HL-60 (cell line): ENCODE data around the gene SWI5.

Experiments
- DNase-seq, 2 experiments: peaks; one replicate each; pipeline ENCODE4 v3.0.0-alpha.2; 2010 to 2020; ENCODE audit warnings: low read depth in 1 of 2, low spot score in 1 of 2
- H3K27ac ChIP-seq: fragments of 250-450 bp; sonication (Bioruptor Pico); replicated peaks from 2 replicates; pipeline ENCODE4 v1.5.1; 2020; ENCODE audit warnings: mild to moderate bottlenecking, moderate library complexity
- H3K27me3 ChIP-seq: fragments of 250-450 bp; sonication (Bioruptor Pico); 2 replicates; pipeline ENCODE4 v1.5.1; 2021; ENCODE audit warnings: mild to moderate bottlenecking, moderate library complexity; ENCODE audit not compliant: insufficient read depth, poor library complexity, severe bottlenecking
- H3K4me3 ChIP-seq: replicated peaks from 2 replicates; pipeline ENCODE4 v1.5.1; 2011; ENCODE audit warnings: mild to moderate bottlenecking, control low read depth, low read length; ENCODE audit not compliant: insufficient read depth
- GABPA ChIP-seq: IDR thresholded peaks from 2 replicates; pipeline ENCODE4 v1.6.1; 2012; ENCODE audit warnings: low read depth
- POLR2AphosphoS5 ChIP-seq: IDR thresholded peaks from 2 replicates; pipeline ENCODE4 v1.6.1; 2012; ENCODE audit warnings: low read depth
- SPI1 ChIP-seq: IDR thresholded peaks from 2 replicates; pipeline ENCODE4 v1.6.1; 2012; ENCODE audit warnings: low read depth, mild to moderate bottlenecking, borderline replicate concordance
- TF ChIP-seq, protein P1 (sequence below): IDR thresholded peaks from 2 replicates; pipeline ENCODE4 v1.6.1; 2012; ENCODE audit warnings: low read depth; ENCODE audit not compliant: insufficient replicate concordance
- TF ChIP-seq, protein P2 (sequence below): IDR thresholded peaks from one replicate; pipeline ENCODE4 v1.5.1; 2011; ENCODE audit warnings: low read length, control low read depth, inconsistent platforms; ENCODE audit not compliant: insufficient read depth

Gene SWI5

DNA sequence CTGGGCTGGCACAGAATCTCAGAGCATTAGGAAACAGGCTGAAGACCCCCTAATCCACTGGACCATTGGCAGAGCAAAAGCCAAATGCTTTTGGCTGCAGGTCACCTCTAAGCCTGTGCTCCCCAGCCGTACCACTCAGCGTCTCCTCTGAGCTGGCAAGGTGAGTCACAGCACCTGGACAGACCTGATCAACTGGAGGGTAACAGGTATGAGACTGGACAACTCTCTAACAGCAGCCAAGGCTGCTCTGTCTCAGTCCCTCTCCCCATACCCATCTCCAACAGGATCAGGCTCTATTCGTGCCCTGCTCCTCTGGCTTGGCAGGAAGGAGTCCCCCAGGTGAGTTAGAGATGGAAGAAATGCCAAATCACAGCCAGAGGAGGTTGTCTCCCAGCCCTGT is 5.0 kb upstream of the SWI5 start:
- H3K27me3 ChIP-seq, result no peaks in the 10 kb centered on the region
- no peak for DNase-seq
- TF ChIP-seq POLR2AphosphoS5, result no peak
- no peak for TF ChIP-seq GABPA
- TF ChIP-seq, protein P1, sequence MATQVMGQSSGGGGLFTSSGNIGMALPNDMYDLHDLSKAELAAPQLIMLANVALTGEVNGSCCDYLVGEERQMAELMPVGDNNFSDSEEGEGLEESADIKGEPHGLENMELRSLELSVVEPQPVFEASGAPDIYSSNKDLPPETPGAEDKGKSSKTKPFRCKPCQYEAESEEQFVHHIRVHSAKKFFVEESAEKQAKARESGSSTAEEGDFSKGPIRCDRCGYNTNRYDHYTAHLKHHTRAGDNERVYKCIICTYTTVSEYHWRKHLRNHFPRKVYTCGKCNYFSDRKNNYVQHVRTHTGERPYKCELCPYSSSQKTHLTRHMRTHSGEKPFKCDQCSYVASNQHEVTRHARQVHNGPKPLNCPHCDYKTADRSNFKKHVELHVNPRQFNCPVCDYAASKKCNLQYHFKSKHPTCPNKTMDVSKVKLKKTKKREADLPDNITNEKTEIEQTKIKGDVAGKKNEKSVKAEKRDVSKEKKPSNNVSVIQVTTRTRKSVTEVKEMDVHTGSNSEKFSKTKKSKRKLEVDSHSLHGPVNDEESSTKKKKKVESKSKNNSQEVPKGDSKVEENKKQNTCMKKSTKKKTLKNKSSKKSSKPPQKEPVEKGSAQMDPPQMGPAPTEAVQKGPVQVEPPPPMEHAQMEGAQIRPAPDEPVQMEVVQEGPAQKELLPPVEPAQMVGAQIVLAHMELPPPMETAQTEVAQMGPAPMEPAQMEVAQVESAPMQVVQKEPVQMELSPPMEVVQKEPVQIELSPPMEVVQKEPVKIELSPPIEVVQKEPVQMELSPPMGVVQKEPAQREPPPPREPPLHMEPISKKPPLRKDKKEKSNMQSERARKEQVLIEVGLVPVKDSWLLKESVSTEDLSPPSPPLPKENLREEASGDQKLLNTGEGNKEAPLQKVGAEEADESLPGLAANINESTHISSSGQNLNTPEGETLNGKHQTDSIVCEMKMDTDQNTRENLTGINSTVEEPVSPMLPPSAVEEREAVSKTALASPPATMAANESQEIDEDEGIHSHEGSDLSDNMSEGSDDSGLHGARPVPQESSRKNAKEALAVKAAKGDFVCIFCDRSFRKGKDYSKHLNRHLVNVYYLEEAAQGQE, result no peak
- TF ChIP-seq, protein P2, sequence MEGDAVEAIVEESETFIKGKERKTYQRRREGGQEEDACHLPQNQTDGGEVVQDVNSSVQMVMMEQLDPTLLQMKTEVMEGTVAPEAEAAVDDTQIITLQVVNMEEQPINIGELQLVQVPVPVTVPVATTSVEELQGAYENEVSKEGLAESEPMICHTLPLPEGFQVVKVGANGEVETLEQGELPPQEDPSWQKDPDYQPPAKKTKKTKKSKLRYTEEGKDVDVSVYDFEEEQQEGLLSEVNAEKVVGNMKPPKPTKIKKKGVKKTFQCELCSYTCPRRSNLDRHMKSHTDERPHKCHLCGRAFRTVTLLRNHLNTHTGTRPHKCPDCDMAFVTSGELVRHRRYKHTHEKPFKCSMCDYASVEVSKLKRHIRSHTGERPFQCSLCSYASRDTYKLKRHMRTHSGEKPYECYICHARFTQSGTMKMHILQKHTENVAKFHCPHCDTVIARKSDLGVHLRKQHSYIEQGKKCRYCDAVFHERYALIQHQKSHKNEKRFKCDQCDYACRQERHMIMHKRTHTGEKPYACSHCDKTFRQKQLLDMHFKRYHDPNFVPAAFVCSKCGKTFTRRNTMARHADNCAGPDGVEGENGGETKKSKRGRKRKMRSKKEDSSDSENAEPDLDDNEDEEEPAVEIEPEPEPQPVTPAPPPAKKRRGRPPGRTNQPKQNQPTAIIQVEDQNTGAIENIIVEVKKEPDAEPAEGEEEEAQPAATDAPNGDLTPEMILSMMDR, result no peak
- TF ChIP-seq SPI1, result no peak
- H3K4me3 ChIP-seq, result no peak overlapping the region
- H3K27ac ChIP-seq, result no peak overlapping the region

DNA sequence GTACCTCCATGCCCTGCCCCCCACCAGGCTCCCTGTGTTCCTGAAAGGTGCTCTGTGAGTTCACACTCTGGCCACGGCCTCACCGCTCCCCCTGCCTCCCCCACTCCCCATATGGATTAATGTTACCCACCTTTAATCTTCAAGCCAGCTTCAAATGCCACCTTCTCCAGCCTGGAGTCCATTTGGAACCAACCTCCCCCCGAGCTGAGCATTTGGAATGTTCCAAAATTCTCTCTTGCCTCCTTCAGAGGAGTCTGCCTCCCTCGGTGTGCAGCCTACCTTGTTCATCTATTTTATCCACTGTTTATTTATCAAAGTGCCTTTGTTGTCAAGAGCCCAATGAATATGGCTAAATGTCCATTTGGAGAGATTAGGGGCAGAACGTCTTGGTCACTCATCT is 4.6 kb upstream of the SWI5 start:
- H3K27me3 ChIP-seq, result no peaks in the 10 kb centered on the region
- no peak for DNase-seq
- H3K4me3 ChIP-seq, result no peak overlapping the region
- no peak for TF ChIP-seq SPI1
- no peak overlapping the region for H3K27ac ChIP-seq

DNA sequence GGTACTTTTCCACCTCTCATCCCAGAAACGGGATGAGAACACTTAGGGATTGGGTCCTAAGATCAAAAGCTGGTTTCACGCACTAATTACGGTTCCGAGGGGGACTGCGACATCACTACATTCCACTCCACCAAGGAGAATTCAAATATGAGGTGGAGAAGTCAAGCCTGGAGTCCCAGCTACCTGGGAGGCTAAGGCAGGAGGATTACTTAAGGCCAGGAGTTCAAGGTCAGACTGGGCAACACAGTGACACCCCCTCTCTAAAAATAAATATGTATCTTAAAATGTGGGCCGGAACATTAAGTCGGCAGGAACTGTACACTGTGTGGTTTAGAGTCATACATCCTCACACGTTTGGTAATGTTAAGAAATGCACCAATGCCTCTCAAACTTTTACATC is 1.8 kb upstream of the SWI5 start:
- TF ChIP-seq GABPA (no peak), SPI1 (no peak), POLR2AphosphoS5 (no peak)
- TF ChIP-seq, protein P2, result no peak
- TF ChIP-seq, protein P1, result no peak
- DNase-seq, result no peak
- Histone ChIP-seq H3K27me3 (no peaks in the 10 kb centered on the region), H3K4me3 (no peak overlapping the region), H3K27ac (no peak overlapping the region)

DNA sequence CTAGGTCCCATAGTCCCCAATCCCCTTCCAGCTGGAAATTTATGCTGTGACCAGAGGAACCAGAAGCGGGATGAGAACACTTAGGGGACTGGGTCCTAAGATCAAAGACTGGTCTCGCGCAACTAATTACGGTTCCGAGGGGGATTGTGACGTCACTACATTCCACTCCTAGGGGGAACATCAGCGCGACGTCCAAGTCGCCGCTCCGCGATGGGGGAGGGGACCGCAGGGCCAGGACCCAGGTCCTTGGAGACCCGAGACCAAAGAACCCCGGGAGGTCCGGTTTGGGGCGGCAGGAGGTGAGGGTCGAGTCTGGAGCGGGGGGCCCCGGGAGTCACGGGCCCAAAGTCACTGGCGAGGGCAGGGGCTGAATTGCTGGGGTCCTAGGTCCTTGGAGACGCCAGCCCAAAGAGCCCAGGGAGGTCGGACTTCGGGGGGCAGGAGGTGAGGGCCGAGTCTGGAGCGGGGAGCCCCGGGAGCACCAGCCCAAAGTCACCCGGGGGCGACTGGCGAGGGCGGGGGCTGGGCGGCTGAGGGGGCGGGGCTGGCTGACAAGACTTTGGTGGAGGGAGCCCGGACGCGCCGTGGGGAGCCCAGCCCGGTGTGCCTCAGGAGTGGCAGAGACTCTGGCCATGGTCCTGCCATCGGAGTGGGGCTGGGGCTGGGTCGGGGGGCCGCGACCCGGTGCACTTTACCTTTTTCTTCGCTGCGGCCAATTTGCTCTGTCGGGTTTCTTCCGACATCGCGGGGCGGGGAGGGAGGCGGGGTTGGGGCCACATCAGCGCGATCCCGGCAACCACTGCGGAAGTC is 673 bp upstream of the SWI5 start, which contains the start of gene GOLGA2:
TSS of gene GOLGA2 (minus strand) at position 810 of the 810 bp plus-strand sequence. CDS start at position 779, 31 bp downstream.
- peak in 1 of 2 experiments; percentile 37 for DNase-seq
- TF ChIP-seq, protein P2, result no peak
- no peak for TF ChIP-seq POLR2AphosphoS5
- no peak for TF ChIP-seq GABPA
- TF ChIP-seq, protein P1, result peak; percentile 42
- 0 out of 2 replicates have a peak, but pooled peaks have one; percentile 73 for TF ChIP-seq SPI1
- Histone ChIP-seq H3K27me3 (no peaks in the 10 kb centered on the region), H3K4me3 (peak within 1 kb of the TSS; percentile 96), H3K27ac (peak within 1 kb of the TSS; percentile 66)
